GM21515 (cell line): ENCODE data around the gene SMYD3.
"Not testable (repeated sequence)": the region's sequence is repeated elsewhere in the genome, so short reads cannot be mapped to it uniquely, and the experiment has no call there.

Source experiments
- ATAC-seq: cut with Tn5 transposase; IDR thresholded peaks from one replicate; pipeline ENCODE4 v1.9.1; 2021; ENCODE audit not compliant: unreplicated experiment

The SMYD3 gene

GRCh38 chr1:245971711-245972085 is 535.4 kb downstream of the SMYD3 start:
- ATAC-seq: no peak

- not testable (repeated sequence) for ATAC-seq
These were observed 535.9 kb downstream of the SMYD3 start for GRCh38 chr1:245971076-245971710.

- no peak for ATAC-seq
These were observed 537.8 kb downstream of the SMYD3 start for GRCh38 chr1:245969283-245969682.

- no peak for ATAC-seq
These were observed 538.3 kb downstream of the SMYD3 start for GRCh38 chr1:245968775-245969174.

GRCh38 chr1:245965398-245965797 is 541.7 kb downstream of the SMYD3 start:
- ATAC-seq: no peak

GRCh38 chr1:245963649-245964048 is 543.4 kb downstream of the SMYD3 start:
- ATAC-seq: no peak

- no peak for ATAC-seq
These were observed 544.6 kb downstream of the SMYD3 start for GRCh38 chr1:245962453-245962852.

- ATAC-seq: no peak
These were observed 545.9 kb downstream of the SMYD3 start for GRCh38 chr1:245961137-245961540.

GRCh38 chr1:245960171-245960570 is 546.9 kb downstream of the SMYD3 start:
- no peak for ATAC-seq

GRCh38 chr1:245958016-245958415 is 549.1 kb downstream of the SMYD3 start:
- ATAC-seq: no peak

GRCh38 chr1:245957427-245957826 is 549.7 kb downstream of the SMYD3 start:
- ATAC-seq: no peak

- no peak for ATAC-seq
These were observed 550.9 kb downstream of the SMYD3 start for GRCh38 chr1:245956225-245956624.

- peak; percentile 48 for ATAC-seq
These were observed 553.0 kb downstream of the SMYD3 start for GRCh38 chr1:245953876-245954660.

GRCh38 chr1:245952383-245953026 is 554.6 kb downstream of the SMYD3 start:
- ATAC-seq: no peak

- ATAC-seq: no peak
These were observed 558.3 kb downstream of the SMYD3 start for GRCh38 chr1:245948786-245949185.

GRCh38 chr1:245946905-245947304 is 560.2 kb downstream of the SMYD3 start:
- ATAC-seq: no peak

GRCh38 chr1:245945136-245945535 is 561.9 kb downstream of the SMYD3 start:
- ATAC-seq: not testable (repeated sequence)

GRCh38 chr1:245942856-245943255 is 564.2 kb downstream of the SMYD3 start:
- ATAC-seq: no peak

- not testable (repeated sequence) for ATAC-seq
These were observed 565.3 kb downstream of the SMYD3 start for GRCh38 chr1:245941771-245942170.

- ATAC-seq: no peak
These were observed 567.2 kb downstream of the SMYD3 start for GRCh38 chr1:245939756-245940345.

- no peak for ATAC-seq
These were observed 569.0 kb downstream of the SMYD3 start for GRCh38 chr1:245938046-245938435.
